Glomerular visceral epithelial cell (primary cell): Measurements from ENCODE around the gene FSTL4.

Source experiments
- DNase-seq: peaks from one replicate; pipeline ENCODE4 v3.0.0-alpha.2; 2016; ENCODE audit errors: extremely low spot score

Gene FSTL4

GRCh38 chr5:133386662-133387061 is 225.7 kb downstream of the FSTL4 start:
- no peak for DNase-seq

GRCh38 chr5:133385346-133385745 is 227.0 kb downstream of the FSTL4 start:
- DNase-seq, result no peak

- DNase-seq, result no peak
Measured at GRCh38 chr5:133384903-133385302, 227.4 kb downstream of the FSTL4 start.

- DNase-seq, result no peak
Measured at GRCh38 chr5:133384120-133384855, 228.1 kb downstream of the FSTL4 start.

- DNase-seq, result no peak
Measured at GRCh38 chr5:133383580-133383939, 228.8 kb downstream of the FSTL4 start.

GRCh38 chr5:133382661-133383579 is 229.4 kb downstream of the FSTL4 start:
- no peak for DNase-seq

GRCh38 chr5:133381571-133382365 is 230.6 kb downstream of the FSTL4 start:
- no peak for DNase-seq

GRCh38 chr5:133381041-133381440 is 231.3 kb downstream of the FSTL4 start:
- DNase-seq, result no peak

- no peak for DNase-seq
Measured at GRCh38 chr5:133377736-133378135, 234.6 kb downstream of the FSTL4 start.

- no peak for DNase-seq
Measured at GRCh38 chr5:133376986-133377385, 235.4 kb downstream of the FSTL4 start.

- DNase-seq, result no peak
Measured at GRCh38 chr5:133373121-133373870, 239.0 kb downstream of the FSTL4 start.

- no peak for DNase-seq
Measured at GRCh38 chr5:133372293-133372937, 239.9 kb downstream of the FSTL4 start.

GRCh38 chr5:133371371-133372155 is 240.8 kb downstream of the FSTL4 start:
- DNase-seq, result no peak

- DNase-seq, result no peak
Measured at GRCh38 chr5:133370904-133371303, 241.4 kb downstream of the FSTL4 start.

- DNase-seq, result no peak
Measured at GRCh38 chr5:133370036-133370831, 242.1 kb downstream of the FSTL4 start.

GRCh38 chr5:133368916-133369783 is 243.2 kb downstream of the FSTL4 start:
- no peak for DNase-seq

- DNase-seq, result no peak
Measured at GRCh38 chr5:133367984-133368383, 244.4 kb downstream of the FSTL4 start.

GRCh38 chr5:133367071-133367786 is 245.1 kb downstream of the FSTL4 start:
- DNase-seq, result no peak
